Measurements from ENCODE around the gene SMOC2.

DNA sequence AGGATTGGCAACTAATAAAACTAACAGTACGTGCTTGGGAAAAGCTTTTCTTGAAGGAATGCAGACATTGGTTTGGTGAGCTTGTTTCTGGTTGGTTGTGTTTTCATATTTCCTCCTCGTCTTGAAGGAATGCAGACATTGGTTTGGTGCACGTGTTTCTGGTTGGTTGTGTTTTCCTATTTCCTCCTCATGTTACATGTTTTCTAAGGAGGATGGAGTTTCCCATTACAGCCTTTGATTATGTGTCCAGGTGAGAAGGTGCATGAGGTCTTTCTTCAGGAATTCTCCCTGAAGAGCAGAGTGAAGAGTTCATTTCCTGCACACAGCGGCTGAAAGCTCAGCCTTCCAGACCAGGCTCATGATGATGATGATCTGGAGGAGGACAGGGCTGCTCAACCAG lies 190.6 kb downstream of the SMOC2 start:
- TF ChIP-seq RAD21 (IDR thresholded peaks at IDR 0.05; ENCODE audit: low read depth) (no peak), SP1 (IDR thresholded peaks at IDR 0.05; ENCODE audit: low read depth) (no peak), EZH2phosphoT487 (IDR thresholded peaks at IDR 0.05; ENCODE audit: borderline replicate concordance) (no peak), POLR2A (IDR thresholded peaks at IDR 0.05; ENCODE audit: borderline replicate concordance, extremely low read depth, insufficient read depth, insufficient read length) (no peak)
- TF ChIP-seq, protein P1, sequence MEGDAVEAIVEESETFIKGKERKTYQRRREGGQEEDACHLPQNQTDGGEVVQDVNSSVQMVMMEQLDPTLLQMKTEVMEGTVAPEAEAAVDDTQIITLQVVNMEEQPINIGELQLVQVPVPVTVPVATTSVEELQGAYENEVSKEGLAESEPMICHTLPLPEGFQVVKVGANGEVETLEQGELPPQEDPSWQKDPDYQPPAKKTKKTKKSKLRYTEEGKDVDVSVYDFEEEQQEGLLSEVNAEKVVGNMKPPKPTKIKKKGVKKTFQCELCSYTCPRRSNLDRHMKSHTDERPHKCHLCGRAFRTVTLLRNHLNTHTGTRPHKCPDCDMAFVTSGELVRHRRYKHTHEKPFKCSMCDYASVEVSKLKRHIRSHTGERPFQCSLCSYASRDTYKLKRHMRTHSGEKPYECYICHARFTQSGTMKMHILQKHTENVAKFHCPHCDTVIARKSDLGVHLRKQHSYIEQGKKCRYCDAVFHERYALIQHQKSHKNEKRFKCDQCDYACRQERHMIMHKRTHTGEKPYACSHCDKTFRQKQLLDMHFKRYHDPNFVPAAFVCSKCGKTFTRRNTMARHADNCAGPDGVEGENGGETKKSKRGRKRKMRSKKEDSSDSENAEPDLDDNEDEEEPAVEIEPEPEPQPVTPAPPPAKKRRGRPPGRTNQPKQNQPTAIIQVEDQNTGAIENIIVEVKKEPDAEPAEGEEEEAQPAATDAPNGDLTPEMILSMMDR (IDR thresholded peaks at IDR 0.05 in 2 of 3, conservative IDR thresholded peaks at IDR 0.05 in 1 of 3; ENCODE audit: borderline replicate concordance in 1 of 3, insufficient read depth in 1 of 3, low read depth in 2 of 3, low read length in 2 of 3) = no peak
